MM.1S (cell line): ENCODE results near the gene PLPP6.

Experiments
- DNase-seq: peaks from one replicate; pipeline ENCODE4 v3.0.0-alpha.2; 2015
- H2AFZ ChIP-seq: fragments of 300-600 bp; sonication (generic); 2 replicates; pipeline ENCODE4 v1.6.0; 2016; ENCODE audit warnings: antibody characterized with exemption, low read length
- H3F3A ChIP-seq: fragments of 300-600 bp; sonication (generic); 2 replicates; pipeline ENCODE4 v1.6.1; 2016; ENCODE audit warnings: mild to moderate bottlenecking, antibody characterized with exemption, low read length, moderate library complexity, mixed read lengths; ENCODE audit not compliant: insufficient read depth
- H3K27ac ChIP-seq: fragments of 300-600 bp; sonication (generic); 2 replicates; pipeline ENCODE4 v1.5.1; 2016; ENCODE audit warnings: mild to moderate bottlenecking, low read length
- H3K27me3 ChIP-seq: fragments of 300-600 bp; sonication (generic); replicated peaks from 2 replicates; pipeline ENCODE4 v1.6.0; 2016; ENCODE audit warnings: low read length; ENCODE audit not compliant: insufficient read depth
- H3K36me3 ChIP-seq: fragments of 300-600 bp; sonication (generic); replicated peaks from 2 replicates; pipeline ENCODE4 v1.6.1; 2016; ENCODE audit warnings: mild to moderate bottlenecking, low read length, mixed read lengths; ENCODE audit not compliant: insufficient read depth
- H3K4me1 ChIP-seq: fragments of 300-600 bp; sonication (generic); 2 replicates; pipeline ENCODE4 v1.6.1; 2016; ENCODE audit warnings: low read length, mixed read lengths
- H3K4me2 ChIP-seq: fragments of 300-600 bp; sonication (generic); 2 replicates; pipeline ENCODE4 v1.6.0; 2016; ENCODE audit warnings: low read depth, low read length
- H3K4me3 ChIP-seq: fragments of 300-600 bp; sonication (generic); 2 replicates; pipeline ENCODE4 v1.5.1; 2016; ENCODE audit warnings: low read length, mixed read lengths
- H3K79me2 ChIP-seq: fragments of 300-600 bp; sonication (generic); 2 replicates; pipeline ENCODE4 v1.6.1; 2016; ENCODE audit warnings: mixed run types, low read length, mixed read lengths
- H3K9ac ChIP-seq: fragments of 300-600 bp; sonication (generic); 2 replicates; pipeline ENCODE4 v1.6.1; 2016; ENCODE audit warnings: low read length, mixed read lengths
- H3K9me2 ChIP-seq: fragments of 300-600 bp; sonication (generic); replicated peaks from 2 replicates; pipeline ENCODE4 v1.6.1; 2016; ENCODE audit warnings: mild to moderate bottlenecking, low read length, mixed read lengths; ENCODE audit not compliant: insufficient read depth
- H3K9me3 ChIP-seq: fragments of 300-600 bp; sonication (generic); replicated peaks from 2 replicates; pipeline ENCODE4 v1.6.1; 2016; ENCODE audit warnings: mild to moderate bottlenecking, low read length, mixed read lengths; ENCODE audit not compliant: insufficient read depth
- H4K20me1 ChIP-seq: fragments of 300-600 bp; sonication (generic); 2 replicates; pipeline ENCODE4 v1.6.1; 2016; ENCODE audit warnings: mild to moderate bottlenecking, low read length, moderate library complexity, mixed read lengths; ENCODE audit not compliant: insufficient read depth
- EZH2 ChIP-seq: fragments of 300-600 bp; sonication (generic); optimal IDR thresholded peaks from 2 replicates; pipeline ENCODE3; 2017; ENCODE audit warnings: low read depth, mild to moderate bottlenecking, antibody characterized with exemption, low read length, mixed read lengths
- EZH2phosphoT487 ChIP-seq: fragments of 300-600 bp; sonication (generic); IDR thresholded peaks from 2 replicates; pipeline ENCODE4 v1.6.1; 2018; ENCODE audit warnings: antibody characterized with exemption, low read length
- TF ChIP-seq, protein P1 (sequence below): fragments of 300-600 bp; sonication (generic); IDR thresholded peaks from 2 replicates; pipeline ENCODE4 v1.5.1; 2016; ENCODE audit warnings: antibody characterized with exemption, low read length, mixed read lengths

The PLPP6 gene

DNA sequence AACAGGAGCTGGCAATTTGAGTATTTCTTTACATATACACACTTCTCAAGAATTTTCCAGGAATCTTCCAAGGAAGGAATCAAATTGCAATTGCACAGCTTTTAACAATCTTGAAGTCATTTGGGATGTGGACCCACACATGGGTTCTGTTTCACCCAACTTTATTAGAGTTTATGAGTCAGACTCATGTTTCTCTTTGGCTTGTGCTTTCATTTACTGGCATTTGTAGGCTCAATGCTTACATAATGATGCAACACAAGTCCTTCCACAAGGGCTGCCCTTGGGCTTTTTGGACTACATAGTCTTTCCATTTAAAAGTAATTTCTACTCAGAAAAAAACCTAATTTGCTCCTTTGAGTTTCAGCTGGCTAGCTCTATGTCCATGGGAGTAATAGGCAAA is 12.7 kb downstream of the PLPP6 start:
- H3K9me2 ChIP-seq, result no peaks in the 10 kb centered on the region
- DNase-seq, result no peak
- peaks cover 13% of the 10 kb centered on the region for H3F3A ChIP-seq
- no peak overlapping the region for H3K27ac ChIP-seq
- no peak overlapping the region for H2AFZ ChIP-seq
- TF ChIP-seq, protein P1, sequence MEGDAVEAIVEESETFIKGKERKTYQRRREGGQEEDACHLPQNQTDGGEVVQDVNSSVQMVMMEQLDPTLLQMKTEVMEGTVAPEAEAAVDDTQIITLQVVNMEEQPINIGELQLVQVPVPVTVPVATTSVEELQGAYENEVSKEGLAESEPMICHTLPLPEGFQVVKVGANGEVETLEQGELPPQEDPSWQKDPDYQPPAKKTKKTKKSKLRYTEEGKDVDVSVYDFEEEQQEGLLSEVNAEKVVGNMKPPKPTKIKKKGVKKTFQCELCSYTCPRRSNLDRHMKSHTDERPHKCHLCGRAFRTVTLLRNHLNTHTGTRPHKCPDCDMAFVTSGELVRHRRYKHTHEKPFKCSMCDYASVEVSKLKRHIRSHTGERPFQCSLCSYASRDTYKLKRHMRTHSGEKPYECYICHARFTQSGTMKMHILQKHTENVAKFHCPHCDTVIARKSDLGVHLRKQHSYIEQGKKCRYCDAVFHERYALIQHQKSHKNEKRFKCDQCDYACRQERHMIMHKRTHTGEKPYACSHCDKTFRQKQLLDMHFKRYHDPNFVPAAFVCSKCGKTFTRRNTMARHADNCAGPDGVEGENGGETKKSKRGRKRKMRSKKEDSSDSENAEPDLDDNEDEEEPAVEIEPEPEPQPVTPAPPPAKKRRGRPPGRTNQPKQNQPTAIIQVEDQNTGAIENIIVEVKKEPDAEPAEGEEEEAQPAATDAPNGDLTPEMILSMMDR, result no peak
- TF ChIP-seq EZH2phosphoT487 (no peak), EZH2 (no peak)
- no peaks in the 10 kb centered on the region for H3K4me1 ChIP-seq
- H3K27me3 ChIP-seq, result no peaks in the 10 kb centered on the region
- H3K36me3 ChIP-seq, result no peaks in the 10 kb centered on the region
- no peaks in the 10 kb centered on the region for H4K20me1 ChIP-seq
- H3K4me2 ChIP-seq, result no peak overlapping the region
- no peak overlapping the region for H3K9ac ChIP-seq
- H3K9me3 ChIP-seq, result no peaks in the 10 kb centered on the region
- peaks cover 1% of the 10 kb centered on the region for H3K79me2 ChIP-seq
- no peak overlapping the region for H3K4me3 ChIP-seq

DNA sequence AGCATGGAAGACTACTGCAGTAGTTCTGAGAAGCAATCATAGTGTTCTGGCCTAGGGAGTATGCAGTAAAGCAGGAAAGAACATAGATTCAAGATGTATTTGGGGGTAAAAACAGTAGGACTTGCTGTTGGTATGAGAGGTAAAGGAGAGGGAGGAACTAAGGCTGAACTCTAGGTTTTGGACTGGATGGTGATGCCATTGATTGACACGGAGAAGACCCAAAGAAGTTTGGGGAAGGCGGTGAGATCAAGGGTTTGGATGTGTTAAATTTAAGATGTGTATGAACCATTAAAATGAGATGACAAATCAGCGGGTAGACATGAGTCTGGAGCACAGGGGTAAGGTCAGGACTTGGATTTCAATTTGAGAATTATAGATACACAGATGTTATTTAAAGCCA is 15.3 kb downstream of the PLPP6 start:
- no peak overlapping the region for H3K4me2 ChIP-seq
- H4K20me1 ChIP-seq, result no peaks in the 10 kb centered on the region
- H3K9me3 ChIP-seq, result no peaks in the 10 kb centered on the region
- no peaks in the 10 kb centered on the region for H3K27me3 ChIP-seq
- H3K4me3 ChIP-seq, result no peak overlapping the region
- no peak for DNase-seq
- H3K9me2 ChIP-seq, result no peaks in the 10 kb centered on the region
- TF ChIP-seq EZH2phosphoT487 (no peak), EZH2 (no peak)
- TF ChIP-seq, protein P1, result no peak
- H3K79me2 ChIP-seq, result peaks cover 26% of the 10 kb centered on the region
- H2AFZ ChIP-seq, result no peak overlapping the region
- H3K27ac ChIP-seq, result no peak overlapping the region
- no peaks in the 10 kb centered on the region for H3K36me3 ChIP-seq
- peaks cover 17% of the 10 kb centered on the region for H3F3A ChIP-seq
- 0 out of 2 replicates have a peak, but pooled peaks cover 9% of the 10 kb centered on the region for H3K4me1 ChIP-seq
- no peak overlapping the region for H3K9ac ChIP-seq

DNA sequence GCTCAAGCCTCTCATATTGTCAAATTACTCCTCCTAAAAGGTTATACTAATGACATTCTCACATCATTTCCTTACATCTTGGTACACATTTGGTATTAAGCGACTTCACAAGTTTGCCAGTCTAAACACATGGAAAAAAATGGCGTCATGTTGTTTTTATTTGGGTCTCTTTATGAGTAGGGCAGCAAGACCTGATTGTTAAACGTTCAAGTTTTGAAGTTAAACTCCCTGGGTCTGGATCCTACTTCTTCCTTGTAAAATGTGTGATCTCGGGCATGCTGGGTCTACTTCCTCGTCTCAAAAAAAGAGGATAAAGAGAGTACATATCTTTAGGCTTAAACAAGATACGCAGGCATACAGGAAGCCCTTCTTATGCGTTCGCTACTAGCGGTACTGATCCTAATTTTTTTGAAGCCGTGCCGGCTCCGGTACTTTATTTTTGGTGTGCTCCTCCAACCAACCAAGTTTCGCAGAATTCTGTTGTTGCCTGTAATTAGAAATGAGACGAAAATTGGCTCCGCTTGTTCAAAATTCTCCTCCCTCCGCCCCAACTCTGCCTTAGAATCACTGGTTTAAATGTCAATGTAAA is 16.7 kb downstream of the PLPP6 start:
- H4K20me1 ChIP-seq, result no peaks in the 10 kb centered on the region
- H3K36me3 ChIP-seq, result no peaks in the 10 kb centered on the region
- H3K27me3 ChIP-seq, result no peaks in the 10 kb centered on the region
- peaks cover 36% of the 10 kb centered on the region for H3K79me2 ChIP-seq
- H3K4me2 ChIP-seq, result peak overlapping the region; percentile 76
- TF ChIP-seq EZH2phosphoT487 (no peak), EZH2 (no peak)
- TF ChIP-seq, protein P1, result no peak
- H3K9me3 ChIP-seq, result no peaks in the 10 kb centered on the region
- 0 out of 2 replicates have a peak, but pooled peaks cover 9% of the 10 kb centered on the region for H3K4me1 ChIP-seq
- H3F3A ChIP-seq, result peaks cover 17% of the 10 kb centered on the region
- peak overlapping the region; percentile 71 for H3K4me3 ChIP-seq
- peak overlapping the region; percentile 82 for H2AFZ ChIP-seq
- H3K9ac ChIP-seq, result peak overlapping the region; percentile 86
- DNase-seq, result peak; percentile 35
- H3K27ac ChIP-seq, result peak overlapping the region; percentile 96
- no peaks in the 10 kb centered on the region for H3K9me2 ChIP-seq
